ENCODE results near the gene SMARCD3. TPM values are rescaled to one million over a fixed set of nuclear protein-coding genes. Genes with fewer than 3 reads are reported as not detected.

Gene SMARCD3
- total and polyA plus RNA-seq, 2 of the 13 experiments (the other 11 are each of a cell fraction or from before 2014, with no cell fraction given): 0.20 to 0.62 TPM

GRCh38 chr7:151207315-151207714 is 41.2 kb downstream of the SMARCD3 start:
- POLR2A ChIA-PET: no interaction called here
- no peaks in the 10 kb centered on the region for H3K4me1 ChIP-seq (ENCODE audit: insufficient read depth, low read length)

More at GRCh38 chr7:151207315-151207714, 41.2 kb downstream of the SMARCD3 start:
- no peaks in the 10 kb centered on the region for H3K36me3 ChIP-seq (replicated peaks in 1 of 2; ENCODE audit: control insufficient read depth in 1 of 2, insufficient read depth in 2 of 2, low read length in 2 of 2)
- TF ChIP-seq, protein P1, sequence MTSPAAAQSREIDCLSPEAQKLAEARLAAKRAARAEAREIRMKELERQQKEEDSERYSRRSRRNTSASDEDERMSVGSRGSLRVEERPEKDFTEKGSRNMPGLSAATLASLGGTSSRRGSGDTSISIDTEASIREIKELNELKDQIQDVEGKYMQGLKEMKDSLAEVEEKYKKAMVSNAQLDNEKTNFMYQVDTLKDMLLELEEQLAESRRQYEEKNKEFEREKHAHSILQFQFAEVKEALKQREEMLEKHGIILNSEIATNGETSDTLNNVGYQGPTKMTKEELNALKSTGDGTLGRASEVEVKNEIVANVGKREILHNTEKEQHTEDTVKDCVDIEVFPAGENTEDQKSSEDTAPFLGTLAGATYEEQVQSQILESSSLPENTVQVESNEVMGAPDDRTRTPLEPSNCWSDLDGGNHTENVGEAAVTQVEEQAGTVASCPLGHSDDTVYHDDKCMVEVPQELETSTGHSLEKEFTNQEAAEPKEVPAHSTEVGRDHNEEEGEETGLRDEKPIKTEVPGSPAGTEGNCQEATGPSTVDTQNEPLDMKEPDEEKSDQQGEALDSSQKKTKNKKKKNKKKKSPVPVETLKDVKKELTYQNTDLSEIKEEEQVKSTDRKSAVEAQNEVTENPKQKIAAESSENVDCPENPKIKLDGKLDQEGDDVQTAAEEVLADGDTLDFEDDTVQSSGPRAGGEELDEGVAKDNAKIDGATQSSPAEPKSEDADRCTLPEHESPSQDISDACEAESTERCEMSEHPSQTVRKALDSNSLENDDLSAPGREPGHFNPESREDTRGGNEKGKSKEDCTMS (CRISPR knock-in tag; conservative IDR thresholded peaks at IDR 0.05): no peak
- TF ChIP-seq ZMYM3 (CRISPR knock-in tag; IDR thresholded peaks at IDR 0.05) (no peak), SNAI1 (CRISPR knock-in tag; IDR thresholded peaks at IDR 0.05; ENCODE audit: borderline replicate concordance) (no peak), ZNF329 (CRISPR knock-in tag; IDR thresholded peaks at IDR 0.05; ENCODE audit: low read depth) (no peak), DZIP1 (CRISPR knock-in tag; IDR thresholded peaks at IDR 0.05) (no peak), HOMEZ (CRISPR knock-in tag; IDR thresholded peaks at IDR 0.05; ENCODE audit: low read depth) (no peak)
- TF ChIP-seq, protein P2, sequence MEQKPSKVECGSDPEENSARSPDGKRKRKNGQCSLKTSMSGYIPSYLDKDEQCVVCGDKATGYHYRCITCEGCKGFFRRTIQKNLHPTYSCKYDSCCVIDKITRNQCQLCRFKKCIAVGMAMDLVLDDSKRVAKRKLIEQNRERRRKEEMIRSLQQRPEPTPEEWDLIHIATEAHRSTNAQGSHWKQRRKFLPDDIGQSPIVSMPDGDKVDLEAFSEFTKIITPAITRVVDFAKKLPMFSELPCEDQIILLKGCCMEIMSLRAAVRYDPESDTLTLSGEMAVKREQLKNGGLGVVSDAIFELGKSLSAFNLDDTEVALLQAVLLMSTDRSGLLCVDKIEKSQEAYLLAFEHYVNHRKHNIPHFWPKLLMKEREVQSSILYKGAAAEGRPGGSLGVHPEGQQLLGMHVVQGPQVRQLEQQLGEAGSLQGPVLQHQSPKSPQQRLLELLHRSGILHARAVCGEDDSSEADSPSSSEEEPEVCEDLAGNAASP (CRISPR knock-in tag; IDR thresholded peaks at IDR 0.05; ENCODE audit: borderline replicate concordance): no peak
- in situ Hi-C loops (cut with HindIII; ENCODE audit: extremely low pct_ligation_motif_present, low pct_unique_long_range_greater_than_20kb) (no loop called here), intact Hi-C loops (cut with micrococcal nuclease; ENCODE audit: unreplicated experiment) (no loop called here)
- 39% methylated on average over 6 of the region's 9 CpGs for whole genome bisulfite sequencing (ENCODE audit: low lambda C conversion rate)
- H3K9me3 ChIP-seq (ENCODE audit: low read length): no peaks in the 10 kb centered on the region
- H4K20me1 ChIP-seq (ENCODE audit: insufficient read depth, low read length): 0 out of 2 replicates have a peak, but pooled peaks cover 3% of the 10 kb centered on the region
- no peak for ATAC-seq
- no TSS peak for BruUV-seq (replicated peaks)
- DNase-seq (ENCODE audit: low spot score): no peak
- CTCF ChIA-PET (ENCODE audit: low intra/inter-chr PET ratio, low total read pairs): no interaction called here
- H3K27ac ChIP-seq (ENCODE audit: extremely low read length, insufficient read depth, low read length): no peak overlapping the region
- FAIRE-seq: no peak
- H3K9ac ChIP-seq (ENCODE audit: insufficient read depth, low read depth, low read length): no peak overlapping the region
- H3K4me2 ChIP-seq (ENCODE audit: low read depth, low read length): no peak overlapping the region
- H2AFZ ChIP-seq (ENCODE audit: low read length): no peak overlapping the region
- no peak overlapping the region for H3K4me3 ChIP-seq (replicated peaks in 1 of 3; ENCODE audit: insufficient read depth in 1 of 3, low read depth in 2 of 3, low read length in 3 of 3)
- no peaks in the 10 kb centered on the region for H3K79me2 ChIP-seq (ENCODE audit: insufficient read depth, low read length)
- peaks cover 4 to 59% of the 10 kb centered on the region in 2 experiments for H3K27me3 ChIP-seq (ENCODE audit: control insufficient read depth in 1 of 2, insufficient read depth in 2 of 2, low read length in 2 of 2)

All from HepG2 (cell line).